IMR-90 (cell line): ENCODE measurements around the gene GABRB1. TPM values are rescaled to one million over a fixed set of nuclear protein-coding genes. Genes with fewer than 3 reads are reported as not detected.

Experiments
- ATAC-seq: fragments of 200-7000 bp; cut with Tn5 transposase; 2 replicates; pipeline ENCODE4 v1.9.1; 2020; ENCODE audit warnings: low read depth, mild to moderate bottlenecking, moderate library complexity
- BruUV-seq: library from RNA; stranded (reverse); fragments of 400-500 nt; replicated peaks from 2 replicates; lab custom pipeline; 2021; lab: Mats Ljungman, UMichigan
- CTCF ChIA-PET: fragments of 300-600 bp; formaldehyde crosslinking; extraction: SDS; loops from one replicate; lab custom pipeline; 2021; ENCODE audit warnings: antibody characterized with exemption; lab: Yijun Ruan, JAX
- POLR2A ChIA-PET: fragments of 300-600 bp; sonication (Branson Sonifier 250); formaldehyde crosslinking; loops from one replicate; lab custom pipeline; 2022; ENCODE audit warnings: antibody characterized with exemption; ENCODE audit not compliant: unreplicated experiment; lab: Charles Lee
- DNase-seq: peaks from one replicate; pipeline ENCODE4 v3.0.0; 2013
- H2AFZ ChIP-seq: replicated peaks from 2 replicates; pipeline ENCODE3; 2013; ENCODE audit warnings: low read length, mild to moderate bottlenecking; ENCODE audit not compliant: poor library complexity
- H2AK5ac ChIP-seq: 2 replicates; pipeline ENCODE4 v1.6.1; 2013; ENCODE audit warnings: low read depth, low read length, inconsistent platforms
- H2AK9ac ChIP-seq: replicated peaks from 2 replicates; pipeline ENCODE3; 2013; ENCODE audit warnings: mild to moderate bottlenecking, low read depth, low read length, moderate library complexity; ENCODE audit not compliant: poor library complexity
- H2BK120ac ChIP-seq: 2 replicates; pipeline ENCODE4 v1.6.1; 2013; ENCODE audit warnings: low read depth, low read length, inconsistent platforms
- H2BK15ac ChIP-seq: 3 replicates; pipeline ENCODE4 v1.6.1; 2013; ENCODE audit warnings: low read depth, low read length, inconsistent platforms
- H2BK20ac ChIP-seq: 2 replicates; pipeline ENCODE4 v1.6.1; 2013; ENCODE audit warnings: low read depth, mild to moderate bottlenecking, inconsistent platforms, low read length, moderate library complexity
- H2BK5ac ChIP-seq: 2 replicates; pipeline ENCODE4 v1.6.1; 2013; ENCODE audit warnings: mild to moderate bottlenecking, low read depth, low read length, inconsistent platforms; ENCODE audit not compliant: poor library complexity, severe bottlenecking
- H3K14ac ChIP-seq: replicated peaks from 2 replicates; pipeline ENCODE4 v1.6.1; 2013; ENCODE audit warnings: low read depth, low read length, inconsistent platforms
- H3K18ac ChIP-seq: 2 replicates; pipeline ENCODE4 v1.6.1; 2013; ENCODE audit warnings: low read depth, low read length, control low read depth
- H3K23ac ChIP-seq: 2 replicates; pipeline ENCODE4 v1.6.1; 2013; ENCODE audit warnings: low read depth, low read length, inconsistent platforms
- H3K27ac ChIP-seq: 2 replicates; pipeline ENCODE4 v1.5.1; 2013; ENCODE audit warnings: mild to moderate bottlenecking, control low read depth, low read length; ENCODE audit not compliant: insufficient read depth
- H3K27me3 ChIP-seq: 2 replicates; pipeline ENCODE4 v1.6.1; 2013; ENCODE audit warnings: low read length; ENCODE audit not compliant: control insufficient read depth, insufficient read depth
- H3K36me3 ChIP-seq: 2 replicates; pipeline ENCODE4 v1.6.1; 2013; ENCODE audit warnings: low read length, mixed read lengths; ENCODE audit not compliant: control insufficient read depth, insufficient read depth
- H3K4ac ChIP-seq: 2 replicates; pipeline ENCODE4 v1.6.1; 2013; ENCODE audit warnings: low read depth, low read length, inconsistent platforms
- H3K4me1 ChIP-seq: 2 replicates; pipeline ENCODE4 v1.6.1; 2013; ENCODE audit warnings: low read length, mixed read lengths; ENCODE audit not compliant: control insufficient read depth, insufficient read depth
- H3K4me2 ChIP-seq: 2 replicates; pipeline ENCODE4 v1.6.1; 2013; ENCODE audit warnings: low read depth, mild to moderate bottlenecking, control low read depth, low read length, moderate library complexity
- H3K4me3 ChIP-seq: 2 replicates; pipeline ENCODE4 v1.5.1; 2013; ENCODE audit warnings: low read depth, mild to moderate bottlenecking, control low read depth, low read length, moderate library complexity; ENCODE audit not compliant: insufficient read depth
- H3K56ac ChIP-seq: 2 replicates; pipeline ENCODE4 v1.6.1; 2013; ENCODE audit warnings: low read length, inconsistent platforms; ENCODE audit not compliant: insufficient read depth; ENCODE audit errors: extremely low read depth
- H3K79me1 ChIP-seq, 2 experiments: 2 replicates each; pipeline ENCODE4 v1.6.1; 2013; ENCODE audit warnings: low read length in 2 of 2, inconsistent platforms in 1 of 2, low read depth in 1 of 2
- H3K9ac ChIP-seq: 2 replicates; pipeline ENCODE4 v1.6.1; 2013; ENCODE audit warnings: low read depth, low read length, control low read depth
- H3K9me1 ChIP-seq: 2 replicates; pipeline ENCODE4 v1.6.1; 2013; ENCODE audit warnings: low read length, inconsistent platforms; ENCODE audit not compliant: insufficient read depth
- H3K9me3 ChIP-seq: 2 replicates; pipeline ENCODE4 v1.6.1; 2013; ENCODE audit warnings: low read length; ENCODE audit not compliant: control insufficient read depth, insufficient read depth
- H4K20me1 ChIP-seq: 2 replicates; pipeline ENCODE4 v1.6.1; 2013; ENCODE audit warnings: low read length, inconsistent platforms; ENCODE audit not compliant: insufficient read depth
- H4K5ac ChIP-seq: 2 replicates; pipeline ENCODE4 v1.6.1; 2013; ENCODE audit warnings: mild to moderate bottlenecking, low read depth, low read length, control low read depth
- H4K8ac ChIP-seq, 2 experiments: 2 replicates each; pipeline ENCODE4 v1.6.1; 2013; ENCODE audit warnings: low read depth in 2 of 2, low read length in 2 of 2, control low read depth in 1 of 2, inconsistent platforms in 1 of 2
- H4K91ac ChIP-seq: 2 replicates; pipeline ENCODE4 v1.6.1; 2013; ENCODE audit warnings: low read depth, low read length, inconsistent platforms; ENCODE audit not compliant: insufficient read depth
- BHLHE40 ChIP-seq: fragments of 150-350 bp; IDR thresholded peaks from 2 replicates; pipeline ENCODE4 v1.6.1; 2016; ENCODE audit warnings: mild to moderate bottlenecking, low read depth, low read length
- CHD1 ChIP-seq: IDR thresholded peaks from 2 replicates; pipeline ENCODE4 v1.6.1; 2012; ENCODE audit warnings: low read depth, low read length, improper control_type of control experiment
- ELK1 ChIP-seq: fragments of 150-350 bp; IDR thresholded peaks from 2 replicates; pipeline ENCODE4 v1.6.1; 2016; ENCODE audit warnings: low read depth, mild to moderate bottlenecking, low read length, moderate library complexity, borderline replicate concordance
- FOS ChIP-seq: fragments of 150-350 bp; IDR thresholded peaks from 2 replicates; pipeline ENCODE4 v1.6.1; 2016; ENCODE audit warnings: low read depth, low read length
- MAFK ChIP-seq: IDR thresholded peaks from 2 replicates; pipeline ENCODE4 v1.6.1; 2012; ENCODE audit warnings: low read depth, low read length, improper control_type of control experiment
- MAZ ChIP-seq: IDR thresholded peaks from 2 replicates; pipeline ENCODE4 v1.6.1; 2012; ENCODE audit warnings: low read depth, mild to moderate bottlenecking, low read length, improper control_type of control experiment, moderate library complexity, borderline replicate concordance
- MXI1 ChIP-seq: IDR thresholded peaks from 2 replicates; pipeline ENCODE4 v1.6.1; 2012; ENCODE audit warnings: low read depth, mild to moderate bottlenecking, low read length, moderate library complexity, borderline replicate concordance
- NFE2L2 ChIP-seq: fragments of 150-350 bp; IDR thresholded peaks from 2 replicates; pipeline ENCODE4 v1.6.1; 2016; ENCODE audit warnings: low read depth, mild to moderate bottlenecking, low read length
- POLR2A ChIP-seq: IDR thresholded peaks from 2 replicates; pipeline ENCODE4 v1.6.1; 2012; ENCODE audit warnings: mild to moderate bottlenecking, low read depth, low read length
- RCOR1 ChIP-seq: IDR thresholded peaks from 2 replicates; pipeline ENCODE4 v1.6.1; 2012; ENCODE audit warnings: mild to moderate bottlenecking, low read length, improper control_type of control experiment; ENCODE audit not compliant: insufficient replicate concordance
- RFX5 ChIP-seq: IDR thresholded peaks from 2 replicates; pipeline ENCODE4 v1.8.0; 2012; ENCODE audit warnings: low read depth, mild to moderate bottlenecking, low read length, moderate library complexity
- SMC3 ChIP-seq: fragments of 150-350 bp; IDR thresholded peaks from 2 replicates; pipeline ENCODE4 v1.6.1; 2016; ENCODE audit warnings: low read depth, mild to moderate bottlenecking, antibody characterized with exemption, low read length, moderate library complexity
- WGBS, 2 experiments: methylation state at CpG; one replicate each; pipeline versions ENCODE4 v1.1.5 to v1.1.7; 2013; ENCODE audit warnings: missing lambda C conversion rate in 2 of 2; ENCODE audit not compliant: insufficient read length in 1 of 2; ENCODE audit errors: extremely low coverage in 2 of 2; 5-methylcytosine and 5-hydroxymethylcytosine counted together
- dilution Hi-C: fragments of 300-500 bp; cut with HindIII; formaldehyde crosslinking; loops from one replicate; pipeline ENCODE4 v1.14.3; 2018; ENCODE audit warnings: low sequenced_read_pairs; ENCODE audit not compliant: unreplicated experiment
- in situ Hi-C: fragments of 300-500 bp; cut with MboI; formaldehyde crosslinking; loops from 3 replicates; pipeline ENCODE4 v1.14.3; 2019; ENCODE audit warnings: low sequenced_read_pairs, inconsistent platforms, mixed read lengths
- intact Hi-C: fragments of 100-400 bp; cut with micrococcal nuclease; formaldehyde crosslinking; loops from 2 replicates; pipeline ENCODE4 v1.10.0; 2022
- polyA plus RNA-seq, 3 experiments: library from polyadenylated mRNA; depleted of rRNA; stranded (reverse); fragments of >200 nt; gene quantifications; 2 replicates each; pipeline ENCODE4 v1.2.3, GENCODE V29; 2012; ENCODE audit warnings: low replicate concordance in 1 of 3
- total RNA-seq: library from RNA; depleted of rRNA; stranded (reverse); fragments of >200 nt; gene quantifications from 2 replicates; pipeline ENCODE4 v1.2.3, GENCODE V29; 2012
- TF ChIP-seq, protein P1 (sequence below): conservative IDR thresholded peaks from 2 replicates; pipeline ENCODE4 v1.5.1; 2012; ENCODE audit warnings: mild to moderate bottlenecking, low read depth, low read length, improper control_type of control experiment

The GABRB1 gene
- total and polyA plus RNA-seq, 2 of the 4 experiments (the other 2 are of a cell fraction) = 4.7 to 16.1 TPM

DNA sequence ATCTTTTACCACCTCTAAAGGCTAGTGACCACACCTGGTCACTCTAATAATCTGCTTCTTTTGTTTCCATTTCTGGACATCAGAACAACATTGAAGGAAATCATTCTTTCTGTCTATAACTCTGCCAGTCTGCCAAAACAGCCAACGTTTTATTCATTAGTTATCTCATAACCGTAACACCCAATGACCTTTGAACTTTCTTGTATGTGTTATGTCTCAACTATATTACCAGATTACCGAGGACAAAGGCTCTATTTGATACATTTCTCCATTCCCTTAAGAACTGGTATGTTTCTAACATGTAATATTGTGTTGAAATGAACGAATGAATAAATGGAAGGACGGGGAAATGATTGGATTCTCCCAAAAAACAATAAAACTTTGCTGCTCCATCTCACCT lies 152.7 kb downstream of the GABRB1 start:
- Histone ChIP-seq H3K18ac (no peak overlapping the region), H3K23ac (no peak overlapping the region), H3K4me2 (no peak overlapping the region), H3K4ac (no peak overlapping the region), H2BK120ac (no peak overlapping the region), H3K79me1 (no peaks in the 10 kb centered on the region), H3K14ac (no peak overlapping the region), H2AK9ac (no peak overlapping the region), H3K27me3 (no peaks in the 10 kb centered on the region), H4K8ac (no peak overlapping the region), H3K4me3 (no peak overlapping the region), H3K9ac (no peak overlapping the region), H4K5ac (no peak overlapping the region), H2BK15ac (no peak overlapping the region), H3K36me3 (no peaks in the 10 kb centered on the region), H3K4me1 (no peaks in the 10 kb centered on the region), H4K91ac (no peak overlapping the region), H2BK20ac (no peak overlapping the region), H4K20me1 (no peaks in the 10 kb centered on the region), H2AK5ac (no peak overlapping the region), H3K56ac (no peak overlapping the region), H2AFZ (no peak overlapping the region), H3K9me3 (no peaks in the 10 kb centered on the region), H2BK5ac (no peak overlapping the region), H3K9me1 (no peaks in the 10 kb centered on the region), H3K27ac (no peak overlapping the region)
- no peak for DNase-seq
- BruUV-seq = no TSS peak
- ChIA-PET CTCF (no interaction called here), POLR2A (no interaction called here)
- no peak for ATAC-seq
- in situ Hi-C loops = no loop called here
- TF ChIP-seq MAZ (no peak), SMC3 (no peak), POLR2A (no peak), MAFK (no peak), BHLHE40 (no peak), RFX5 (no peak), NFE2L2 (no peak), ELK1 (no peak), MXI1 (no peak), RCOR1 (no peak), FOS (no peak), CHD1 (no peak)
- TF ChIP-seq, protein P1, sequence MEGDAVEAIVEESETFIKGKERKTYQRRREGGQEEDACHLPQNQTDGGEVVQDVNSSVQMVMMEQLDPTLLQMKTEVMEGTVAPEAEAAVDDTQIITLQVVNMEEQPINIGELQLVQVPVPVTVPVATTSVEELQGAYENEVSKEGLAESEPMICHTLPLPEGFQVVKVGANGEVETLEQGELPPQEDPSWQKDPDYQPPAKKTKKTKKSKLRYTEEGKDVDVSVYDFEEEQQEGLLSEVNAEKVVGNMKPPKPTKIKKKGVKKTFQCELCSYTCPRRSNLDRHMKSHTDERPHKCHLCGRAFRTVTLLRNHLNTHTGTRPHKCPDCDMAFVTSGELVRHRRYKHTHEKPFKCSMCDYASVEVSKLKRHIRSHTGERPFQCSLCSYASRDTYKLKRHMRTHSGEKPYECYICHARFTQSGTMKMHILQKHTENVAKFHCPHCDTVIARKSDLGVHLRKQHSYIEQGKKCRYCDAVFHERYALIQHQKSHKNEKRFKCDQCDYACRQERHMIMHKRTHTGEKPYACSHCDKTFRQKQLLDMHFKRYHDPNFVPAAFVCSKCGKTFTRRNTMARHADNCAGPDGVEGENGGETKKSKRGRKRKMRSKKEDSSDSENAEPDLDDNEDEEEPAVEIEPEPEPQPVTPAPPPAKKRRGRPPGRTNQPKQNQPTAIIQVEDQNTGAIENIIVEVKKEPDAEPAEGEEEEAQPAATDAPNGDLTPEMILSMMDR = no peak
- WGBS, 2 experiments = no CpG with 5 or more reads among the region's 5 CpGs
- dilution Hi-C loops = no loop called here
- intact Hi-C loops = no loop called here
